PC-3 (cell line): Measurements from ENCODE around the gene PDE6C. TPM values are rescaled to one million over a fixed set of nuclear protein-coding genes. Genes with fewer than 3 reads are reported as not detected.
A peak's percentile ranks its signal among the peaks of the same experiment; 100 is the strongest.

Experiments used
- ATAC-seq: fragments of 200-7000 bp; cut with Tn5 transposase; 2 replicates; pipeline ENCODE4 v1.9.1; 2020; ENCODE audit warnings: mild to moderate bottlenecking, moderate library complexity
- BruUV-seq: library from RNA; stranded (reverse); fragments of 400-500 nt; replicated peaks from 2 replicates; lab custom pipeline; 2021; lab: Mats Ljungman, UMichigan
- CTCF ChIA-PET: fragments of 300-600 bp; sonication (Branson Sonifier 250); formaldehyde crosslinking; loops from one replicate; lab custom pipeline; 2022; ENCODE audit warnings: antibody characterized with exemption; lab: Charles Lee
- POLR2A ChIA-PET: fragments of 300-600 bp; sonication (Branson Sonifier 250); formaldehyde crosslinking; loops from one replicate; lab custom pipeline; 2022; ENCODE audit warnings: antibody characterized with exemption; ENCODE audit not compliant: unreplicated experiment; lab: Charles Lee
- DNase-seq: peaks from one replicate; pipeline ENCODE4 v3.0.0-alpha.2; 2015
- H2AFZ ChIP-seq: fragments of 300-600 bp; sonication (generic); 2 replicates; pipeline ENCODE4 v1.6.0; 2016; ENCODE audit warnings: antibody characterized with exemption, low read length
- H3F3A ChIP-seq: fragments of 300-600 bp; sonication (generic); one replicate; pipeline ENCODE4 v1.6.0; 2017; ENCODE audit warnings: antibody characterized with exemption, low read length, control low read depth, mild to moderate bottlenecking; ENCODE audit not compliant: unreplicated experiment
- H3K27ac ChIP-seq: fragments of 300-600 bp; sonication (generic); 2 replicates; pipeline ENCODE4 v1.5.1; 2016; ENCODE audit warnings: mild to moderate bottlenecking, low read length
- H3K27me3 ChIP-seq: fragments of 300-600 bp; sonication (generic); 2 replicates; pipeline ENCODE4 v1.6.1; 2016; ENCODE audit warnings: low read length, mixed read lengths
- H3K36me3 ChIP-seq: fragments of 300-600 bp; sonication (generic); 2 replicates; pipeline ENCODE4 v1.6.1; 2016; ENCODE audit warnings: low read depth, mixed run types, low read length, mixed read lengths
- H3K4me1 ChIP-seq: fragments of 300-600 bp; sonication (generic); 2 replicates; pipeline ENCODE4 v1.5.1; 2016; ENCODE audit warnings: low read length; ENCODE audit not compliant: insufficient read depth
- H3K4me2 ChIP-seq: fragments of 300-600 bp; sonication (generic); 2 replicates; pipeline ENCODE4 v1.6.0; 2016; ENCODE audit warnings: low read length
- H3K4me3 ChIP-seq: fragments of 300-600 bp; sonication (generic); 2 replicates; pipeline ENCODE4 v1.5.1; 2016; ENCODE audit warnings: mild to moderate bottlenecking, low read length, mixed read lengths
- H3K79me2 ChIP-seq: fragments of 300-600 bp; sonication (generic); 2 replicates; pipeline ENCODE4 v1.6.1; 2017; ENCODE audit warnings: low read length, mixed read lengths
- H3K9ac ChIP-seq: fragments of 300-600 bp; sonication (generic); 2 replicates; pipeline ENCODE4 v1.6.0; 2016; ENCODE audit warnings: mild to moderate bottlenecking, low read length
- H3K9me2 ChIP-seq: fragments of 300-600 bp; sonication (generic); replicated peaks from 2 replicates; pipeline ENCODE4 v1.6.1; 2016; ENCODE audit warnings: mixed run types, low read length, mixed read lengths
- H3K9me3 ChIP-seq: fragments of 300-600 bp; sonication (generic); 2 replicates; pipeline ENCODE4 v1.6.1; 2016; ENCODE audit warnings: low read length, mixed read lengths
- H4K20me1 ChIP-seq: fragments of 300-600 bp; sonication (generic); 2 replicates; pipeline ENCODE4 v1.6.1; 2016; ENCODE audit warnings: low read length, mixed read lengths
- CTCF ChIP-seq: fragments of 300-600 bp; sonication (generic); conservative IDR thresholded peaks from 2 replicates; pipeline ENCODE4 v1.5.1; 2017; ENCODE audit warnings: antibody characterized with exemption, low read depth, mild to moderate bottlenecking, low read length
- EZH2 ChIP-seq: fragments of 300-600 bp; sonication (generic); IDR thresholded peaks from one replicate; pipeline ENCODE4 v1.6.1; 2017; ENCODE audit warnings: antibody characterized with exemption, mild to moderate bottlenecking, low read length; ENCODE audit not compliant: unreplicated experiment
- EZH2phosphoT487 ChIP-seq: fragments of 300-600 bp; sonication (generic); IDR thresholded peaks from 2 replicates; pipeline ENCODE4 v1.6.1; 2018; ENCODE audit warnings: mild to moderate bottlenecking, antibody characterized with exemption, low read length, borderline replicate concordance
- intact Hi-C: fragments of 100-400 bp; cut with micrococcal nuclease; formaldehyde crosslinking; loops from 2 replicates; pipeline ENCODE4 v1.9.0; 2023
- total RNA-seq: library from RNA; depleted of rRNA; stranded (reverse); fragments of >200 nt; gene quantifications from 2 replicates; pipeline ENCODE4 v1.2.3, GENCODE V29; 2014

Gene PDE6C
- total RNA-seq, 1 experiment from 2014 or later = not detected

- Histone ChIP-seq H3K4me2 (no peak overlapping the region), H2AFZ (no peak overlapping the region), H3K27ac (no peak overlapping the region), H4K20me1 (no peaks in the 10 kb centered on the region), H3K9me3 (0 out of 2 replicates have a peak, but pooled peaks cover 7% of the 10 kb centered on the region), H3K4me3 (no peak overlapping the region), H3K27me3 (no peaks in the 10 kb centered on the region), H3K4me1 (peaks cover 23% of the 10 kb centered on the region), H3F3A (peaks cover 12% of the 10 kb centered on the region), H3K9ac (no peak overlapping the region), H3K36me3 (0 out of 2 replicates have a peak, but pooled peaks cover 2% of the 10 kb centered on the region), H3K9me2 (no peaks in the 10 kb centered on the region), H3K79me2 (no peaks in the 10 kb centered on the region)
- ChIA-PET CTCF (no interaction called here), POLR2A (no interaction called here)
- ATAC-seq (no peak), DNase-seq (no peak)
- TF ChIP-seq CTCF (no peak), EZH2phosphoT487 (no peak), EZH2 (no peak)
- BruUV-seq = no TSS peak
- intact Hi-C loops = no loop called here
Observed at GRCh38 chr10:93573051-93573909, 39.1 kb upstream of the PDE6C start.

DNA sequence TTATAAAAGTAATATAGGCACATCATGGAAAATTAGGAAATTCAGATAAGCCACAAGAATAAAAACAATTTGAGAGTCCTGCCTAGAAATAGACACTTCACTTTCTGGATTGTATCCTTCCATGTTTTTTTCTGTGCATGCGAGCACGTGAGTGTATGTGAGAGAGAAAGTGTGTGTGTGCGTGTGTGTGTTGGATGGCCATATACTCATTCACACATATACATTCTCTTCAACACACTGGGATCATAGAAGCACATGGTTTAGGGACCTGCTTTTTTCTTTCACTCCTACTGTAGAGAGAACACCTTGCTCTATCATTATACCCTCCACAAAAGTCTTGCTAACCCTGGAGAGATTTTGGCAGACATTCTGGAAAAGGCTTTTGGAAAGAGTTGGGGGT is 38.4 kb upstream of the PDE6C start:
- TF ChIP-seq CTCF = no peak
- no peak for TF ChIP-seq EZH2
- TF ChIP-seq EZH2phosphoT487 = no peak
- no peak for DNase-seq
- CTCF ChIA-PET = no interaction called here

DNA sequence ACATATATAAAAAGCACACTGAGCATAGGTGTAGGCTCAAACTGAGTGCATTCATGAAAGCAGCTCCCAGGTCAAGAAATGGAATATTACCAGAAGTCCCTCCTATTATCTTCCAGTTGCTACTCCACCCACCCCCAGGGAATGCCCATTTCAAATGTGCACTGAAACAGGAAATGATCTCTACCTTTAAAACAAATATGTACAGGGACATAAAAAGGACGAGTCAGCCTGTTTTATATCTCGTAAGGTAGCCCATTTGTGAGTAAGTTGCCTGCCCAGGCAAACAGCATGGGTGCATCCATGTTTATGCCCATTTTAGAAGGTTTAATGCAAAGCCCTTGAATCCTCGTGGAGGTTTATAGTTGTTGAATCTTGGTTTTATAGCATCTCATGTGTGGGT is 35.4 kb upstream of the PDE6C start:
- Histone ChIP-seq H3K4me1 (peaks cover 27% of the 10 kb centered on the region), H3F3A (peaks cover 12% of the 10 kb centered on the region), H3K79me2 (no peaks in the 10 kb centered on the region), H3K36me3 (0 out of 2 replicates have a peak, but pooled peaks cover 2% of the 10 kb centered on the region), H3K27ac (peak overlapping the region; percentile 91), H3K9ac (peak overlapping the region; percentile 55), H2AFZ (peak overlapping the region; percentile 55), H4K20me1 (no peaks in the 10 kb centered on the region), H3K9me3 (0 out of 2 replicates have a peak, but pooled peaks cover 7% of the 10 kb centered on the region), H3K9me2 (no peaks in the 10 kb centered on the region), H3K27me3 (no peaks in the 10 kb centered on the region), H3K4me2 (peak overlapping the region; percentile 58), H3K4me3 (no peak overlapping the region)
- intact Hi-C loops = no loop called here
- ATAC-seq = peak; percentile 73
- BruUV-seq = no TSS peak
- TF ChIP-seq CTCF (no peak), EZH2phosphoT487 (no peak), EZH2 (no peak)
- POLR2A ChIA-PET = no interaction called here
- CTCF ChIA-PET = no interaction called here
- DNase-seq = peak; percentile 78

More for the DNA sequence above, 38.4 kb upstream of the PDE6C start:
- no peaks in the 10 kb centered on the region for H3K79me2 ChIP-seq
- H3K9ac ChIP-seq = no peak overlapping the region
- BruUV-seq = no TSS peak
- no peak overlapping the region for H3K4me3 ChIP-seq
- peaks cover 12% of the 10 kb centered on the region for H3F3A ChIP-seq
- H3K4me2 ChIP-seq = no peak overlapping the region
- no peaks in the 10 kb centered on the region for H4K20me1 ChIP-seq
- H3K4me1 ChIP-seq = peaks cover 29% of the 10 kb centered on the region
- POLR2A ChIA-PET = no interaction called here
- 0 out of 2 replicates have a peak, but pooled peaks cover 2% of the 10 kb centered on the region for H3K36me3 ChIP-seq
- H2AFZ ChIP-seq = no peak overlapping the region
- no peak for ATAC-seq
- H3K27me3 ChIP-seq = no peaks in the 10 kb centered on the region
- intact Hi-C loops = no loop called here
- H3K27ac ChIP-seq = no peak overlapping the region
- H3K9me3 ChIP-seq = 0 out of 2 replicates have a peak, but pooled peaks cover 7% of the 10 kb centered on the region
- no peaks in the 10 kb centered on the region for H3K9me2 ChIP-seq
